Stimulated activated CD8-positive, alpha-beta memory T cell treated with anti-CD3 and anti-CD28 coated beads, Interleukin-12 subunit alpha, Interleukin-12 subunit beta, amount 100 ng/mL, for 1 hour (primary cell): ENCODE data around the gene VEZF1.

Experiments used
- DNase-seq: peaks from one replicate; pipeline ENCODE4 v3.0.0-alpha.2; 2020; ENCODE audit warnings: low read depth

VEZF1 gene

DNA sequence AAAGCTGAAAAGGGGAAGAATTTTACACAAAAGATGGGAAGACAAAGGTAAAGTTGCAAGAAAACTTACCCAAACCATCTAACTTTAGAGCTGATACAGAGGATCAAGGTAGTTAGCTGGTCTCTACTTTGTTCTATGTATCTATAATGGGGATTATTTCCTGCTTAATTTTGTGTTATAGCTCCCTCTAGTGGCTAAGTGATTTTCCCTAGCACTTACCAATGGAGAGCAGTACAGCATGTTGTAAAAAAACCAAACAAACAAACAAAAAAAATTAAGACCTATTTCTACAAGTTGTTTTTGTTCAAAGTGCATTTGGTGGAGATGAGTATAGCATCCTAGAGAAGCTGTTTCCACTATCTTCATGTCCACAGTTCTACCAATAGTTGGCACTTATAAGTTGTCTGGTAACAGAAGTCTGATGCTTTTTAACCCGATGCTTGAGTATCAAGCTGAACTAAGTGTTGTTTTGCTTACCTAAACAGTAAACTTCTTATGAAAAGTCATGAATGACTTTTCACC lies 11.5 kb upstream of the VEZF1 start:
- no peak for DNase-seq

DNA sequence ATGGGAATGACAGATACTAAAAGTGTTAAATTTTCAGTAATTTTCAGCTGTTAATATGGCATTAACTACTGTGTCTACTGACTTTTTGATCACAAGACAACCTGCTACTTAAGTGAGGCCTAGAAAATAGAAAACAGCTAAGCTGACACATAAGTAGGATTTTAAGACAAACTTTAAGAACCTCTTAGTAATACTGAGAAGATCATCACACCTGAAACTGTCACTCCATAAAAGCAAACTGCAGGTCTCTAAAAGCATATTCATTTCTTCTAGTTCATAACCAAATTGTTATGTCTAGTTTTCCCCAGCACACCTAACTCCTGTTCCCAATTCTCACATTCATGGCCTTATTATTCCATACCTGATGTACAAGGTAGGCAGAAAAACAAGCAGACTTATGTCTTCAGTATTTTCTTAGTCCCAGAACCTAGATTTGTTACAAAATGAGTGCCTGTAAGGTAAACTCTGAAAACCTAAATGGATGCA lies 11.0 kb upstream of the VEZF1 start:
- no peak for DNase-seq

DNA sequence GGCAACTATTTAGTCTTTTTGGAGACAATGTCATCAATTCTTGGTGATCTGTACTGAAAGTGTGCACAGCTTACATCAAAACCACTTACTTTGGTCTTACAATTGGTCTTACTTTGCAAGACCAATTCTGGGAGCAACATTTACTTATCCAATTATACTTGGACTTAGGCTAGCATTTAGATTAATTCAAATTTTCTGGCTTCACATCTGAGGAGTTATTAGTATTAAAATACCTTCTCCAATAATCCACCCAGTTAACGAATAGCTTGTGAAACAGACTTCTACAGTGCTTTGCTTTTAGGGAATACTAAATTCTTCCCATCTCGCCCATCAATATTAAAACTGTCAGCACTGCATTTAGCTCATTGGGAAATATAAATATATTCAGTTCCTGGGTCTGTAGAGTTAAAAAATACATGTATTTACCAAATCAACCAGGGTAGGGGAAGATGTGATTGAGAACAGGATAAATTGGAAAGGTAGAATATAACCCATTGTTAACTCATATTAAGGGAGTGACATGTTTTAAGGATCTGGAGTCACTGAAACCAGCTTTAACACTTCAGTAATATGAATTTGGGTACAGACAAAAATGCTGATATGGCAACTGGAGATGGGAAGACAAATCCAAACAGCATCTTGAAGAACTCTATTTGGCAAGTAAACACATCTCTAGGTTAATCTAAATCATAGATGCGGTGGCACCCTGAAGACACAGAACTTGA lies 9.2 kb upstream of the VEZF1 start:
- no peak for DNase-seq

DNA sequence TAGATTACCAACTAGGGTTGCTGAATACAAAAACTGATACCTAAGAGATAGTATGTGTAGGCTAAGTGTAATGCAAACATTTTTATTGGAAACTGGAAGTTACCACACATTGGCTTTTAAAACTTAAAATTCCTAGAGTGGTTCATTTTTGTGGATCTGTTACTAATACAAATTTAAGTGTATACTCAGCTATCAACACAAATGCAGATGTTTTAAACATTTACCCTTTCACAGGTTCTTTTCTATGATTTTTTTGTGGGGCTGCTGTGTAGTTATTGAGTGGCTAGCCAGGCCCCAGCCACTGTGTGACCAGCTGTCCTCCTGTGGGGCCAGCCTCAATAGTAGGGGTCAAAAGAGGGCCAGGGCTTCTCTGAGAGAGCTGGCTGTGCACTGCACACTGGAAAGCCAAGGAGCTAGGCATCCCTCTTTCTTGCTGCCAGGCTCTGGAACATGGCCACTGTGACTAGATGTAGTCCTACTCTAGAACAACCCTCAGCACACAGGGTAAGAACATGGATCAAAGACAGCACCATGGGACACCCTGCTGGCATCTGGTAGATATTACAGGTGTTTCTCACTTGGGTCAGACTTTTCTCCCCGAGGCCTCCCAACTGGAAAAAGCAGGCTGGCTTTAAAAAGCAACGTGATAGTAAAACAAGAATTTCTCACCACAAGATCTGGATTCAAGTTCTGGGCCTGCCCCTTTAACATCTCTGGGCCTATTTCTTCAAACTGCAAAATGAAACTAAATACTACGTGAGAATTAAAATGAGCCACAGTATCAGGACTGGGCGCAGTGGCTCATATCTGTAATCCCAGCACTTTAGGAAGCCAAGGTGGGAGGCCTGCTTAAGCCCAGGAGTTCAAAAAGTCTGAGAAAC lies 7.3 kb upstream of the VEZF1 start:
- DNase-seq: peak; percentile 32

DNA sequence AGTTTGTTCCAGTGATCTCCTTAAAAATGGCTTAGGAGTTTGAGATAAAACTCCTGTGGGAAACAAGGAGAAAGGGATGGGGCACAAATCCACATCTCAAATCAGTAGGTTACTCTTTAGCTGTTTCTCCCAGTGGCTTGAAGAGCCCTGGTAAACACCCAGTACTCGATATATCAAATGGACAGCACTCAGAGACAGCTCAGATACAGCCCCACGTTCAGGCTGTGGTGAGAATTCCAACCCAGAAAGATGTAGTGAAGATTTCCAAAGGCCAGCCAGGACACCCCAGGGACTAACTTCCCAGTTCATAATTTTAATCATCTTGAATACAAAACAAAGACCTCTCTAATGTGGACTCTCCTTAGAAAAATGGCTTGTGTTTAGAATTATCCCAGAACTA lies 6.4 kb upstream of the VEZF1 start:
- no peak for DNase-seq

DNA sequence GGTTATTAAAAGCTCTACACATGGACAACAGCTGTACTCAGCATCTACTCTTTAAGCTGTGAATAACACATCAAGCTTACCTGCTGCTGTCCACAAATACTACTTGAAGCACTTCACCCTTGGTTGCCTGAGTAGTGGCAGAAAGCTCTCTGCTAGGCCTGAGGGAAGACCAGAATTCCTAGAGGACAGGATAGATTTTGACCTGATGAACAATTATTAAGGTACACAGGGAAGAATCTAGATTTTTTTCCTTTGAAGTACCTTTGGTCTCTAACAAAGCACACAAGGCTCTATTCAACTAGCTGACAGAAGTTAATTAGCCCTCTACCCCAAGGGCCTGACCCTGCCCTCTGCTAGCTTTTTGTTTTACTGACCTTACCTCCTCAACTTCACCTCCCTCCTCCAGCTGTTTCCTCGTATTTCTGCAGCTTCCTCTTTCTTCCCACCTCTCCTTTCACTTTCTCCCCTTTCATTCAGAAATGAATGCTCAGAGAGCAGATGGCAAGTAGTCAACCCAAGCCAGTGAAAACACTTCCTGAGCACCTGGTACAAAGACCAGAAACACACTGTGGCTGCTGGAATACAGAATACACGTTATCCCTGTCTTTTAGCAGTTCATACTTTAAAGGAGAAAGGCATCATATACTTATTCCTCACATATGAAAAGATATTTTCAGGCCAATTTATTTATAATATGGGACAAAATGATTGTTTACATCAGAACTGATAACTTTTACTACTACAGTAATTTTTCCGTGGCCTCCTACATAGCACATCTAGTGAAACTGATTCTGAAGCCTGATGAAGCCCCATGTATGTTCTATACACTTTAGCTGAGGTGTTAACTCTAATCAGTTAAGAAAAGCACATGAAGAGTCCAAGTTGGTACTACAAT lies 5.7 kb upstream of the VEZF1 start:
- DNase-seq: no peak

DNA sequence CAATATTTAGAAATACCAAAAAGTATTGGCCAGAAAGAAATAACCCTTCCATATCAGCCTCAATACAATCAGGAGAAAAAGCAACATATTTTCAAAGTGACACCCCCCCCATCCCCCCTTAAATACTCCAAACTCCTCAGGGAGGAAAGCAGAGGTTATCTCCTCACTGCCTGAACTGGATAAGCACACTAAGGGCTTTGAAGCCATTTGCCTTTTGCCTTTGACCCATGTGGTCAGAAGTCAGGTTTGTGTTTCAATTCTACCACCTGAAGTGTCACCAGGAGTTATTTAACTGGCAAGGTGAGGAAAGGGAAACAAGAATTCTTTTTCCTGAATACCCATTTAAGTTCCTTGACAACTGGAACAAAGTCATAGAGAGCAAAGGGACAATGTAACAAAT lies 3.5 kb upstream of the VEZF1 start:
- DNase-seq: no peak

DNA sequence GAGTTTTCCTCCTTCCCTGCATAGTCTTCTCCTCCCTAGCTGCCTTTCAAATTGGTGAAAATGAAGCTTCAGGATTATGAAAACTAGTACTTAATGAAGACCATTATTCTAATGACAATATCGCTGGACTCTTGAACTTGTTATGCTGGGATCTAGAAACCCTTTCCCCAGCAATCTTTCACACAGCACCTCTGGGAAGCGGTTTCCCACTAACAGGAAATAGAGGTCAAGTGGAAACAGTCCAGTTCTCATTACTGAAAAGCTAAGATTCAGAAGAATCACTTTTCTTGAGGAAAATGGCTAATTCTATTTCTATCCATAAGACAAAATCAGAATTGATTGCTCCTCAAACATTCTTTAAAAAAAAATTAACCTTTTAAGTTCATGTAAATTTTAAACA lies 2.0 kb upstream of the VEZF1 start:
- no peak for DNase-seq

DNA sequence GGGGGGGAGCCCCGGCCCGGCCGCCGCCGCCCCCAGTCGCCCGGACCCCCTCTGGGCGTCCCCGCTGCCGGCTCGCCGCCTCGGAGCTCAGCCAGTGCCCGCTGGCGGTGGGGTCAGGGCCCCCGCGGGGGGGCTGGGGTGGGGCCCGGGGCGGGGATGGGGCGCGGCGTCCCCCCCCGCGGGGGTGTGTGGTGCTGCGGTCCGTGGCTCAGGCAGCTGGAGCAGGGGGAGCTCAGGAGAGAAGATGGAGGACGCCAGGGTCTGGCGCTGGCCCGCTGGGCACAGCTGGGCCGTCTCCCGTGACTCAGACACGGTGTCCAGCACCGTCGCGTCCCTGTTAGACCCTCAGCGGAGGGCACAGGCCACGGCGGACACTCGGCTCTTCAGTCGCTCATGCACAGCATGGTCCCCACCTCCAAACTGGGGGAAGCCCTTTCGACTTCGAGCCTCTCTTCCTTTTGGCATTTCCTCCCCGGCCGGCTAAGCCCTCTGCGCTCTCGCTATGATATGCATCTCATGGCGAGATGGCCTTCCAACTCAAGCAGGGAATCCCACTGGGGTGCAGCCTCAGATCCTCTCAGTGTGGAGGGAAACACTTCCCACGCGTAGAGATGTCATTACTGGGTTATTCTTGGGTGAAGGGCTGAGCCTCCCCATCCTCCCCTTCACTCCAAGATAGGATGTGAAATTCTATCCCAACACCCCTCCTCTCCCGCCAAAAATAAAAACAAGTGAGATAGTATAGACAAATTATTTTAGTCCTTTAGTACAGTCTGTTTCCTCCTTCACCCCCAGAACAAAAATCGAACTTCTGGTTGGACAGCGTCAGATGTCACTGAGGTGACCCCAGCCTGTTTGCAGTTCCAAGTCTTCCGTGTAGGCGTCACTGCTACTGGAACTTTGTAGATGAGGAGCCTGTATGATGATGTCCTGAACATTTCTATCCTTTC lies 522 bp upstream of the VEZF1 start:
- DNase-seq: peak; percentile 40

DNA sequence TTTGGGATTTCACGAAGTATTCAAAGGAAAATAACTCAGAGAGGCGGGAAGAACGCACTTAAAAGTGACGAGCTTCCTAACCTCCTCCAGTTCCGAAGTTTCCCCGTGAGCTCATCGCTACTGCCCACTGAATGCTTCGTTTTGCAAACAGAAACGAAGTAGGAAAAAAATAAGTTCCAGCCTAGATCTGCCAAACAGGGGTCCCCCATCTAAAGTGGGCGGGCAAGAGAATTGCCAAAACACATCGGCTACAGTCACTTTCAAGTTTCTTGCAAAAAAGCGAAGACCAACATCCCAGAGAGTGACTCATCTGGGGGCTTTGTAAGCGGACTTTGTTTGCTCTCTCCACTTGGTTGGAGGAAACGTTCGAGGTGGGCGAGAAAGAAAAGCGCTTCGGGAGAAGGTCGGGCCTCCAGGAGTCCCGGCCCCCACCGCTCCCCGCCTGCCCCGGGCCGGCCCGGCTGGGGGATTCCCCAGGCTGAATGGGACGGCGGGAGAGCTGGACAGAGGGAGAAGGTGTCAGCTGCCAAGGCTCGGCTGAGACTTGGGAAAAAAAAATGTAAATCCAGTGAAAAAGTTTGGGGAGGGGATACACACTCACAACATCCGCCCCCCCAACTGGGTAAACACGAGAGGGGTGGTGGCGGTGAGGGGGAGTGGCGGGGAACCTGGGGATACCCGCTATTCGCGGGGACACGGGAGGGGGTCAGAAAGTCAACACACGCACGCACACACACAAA lies 1.0 kb downstream of the VEZF1 start:
- DNase-seq: no peak

DNA sequence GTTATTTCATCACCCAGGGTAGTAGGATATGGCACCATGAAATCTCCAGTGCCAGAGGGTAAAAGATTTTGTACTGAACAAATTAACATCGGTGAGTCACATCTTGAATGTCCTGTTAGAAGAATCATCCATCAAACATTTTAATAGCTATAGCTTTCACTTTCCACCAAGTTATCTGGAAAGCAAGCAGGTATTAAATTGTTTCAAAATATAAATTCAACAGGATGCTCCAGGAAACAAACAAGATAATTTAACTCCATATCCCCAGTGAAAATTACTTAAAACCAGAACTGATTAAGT lies 2.4 kb downstream of the VEZF1 start:
- DNase-seq: no peak

DNA sequence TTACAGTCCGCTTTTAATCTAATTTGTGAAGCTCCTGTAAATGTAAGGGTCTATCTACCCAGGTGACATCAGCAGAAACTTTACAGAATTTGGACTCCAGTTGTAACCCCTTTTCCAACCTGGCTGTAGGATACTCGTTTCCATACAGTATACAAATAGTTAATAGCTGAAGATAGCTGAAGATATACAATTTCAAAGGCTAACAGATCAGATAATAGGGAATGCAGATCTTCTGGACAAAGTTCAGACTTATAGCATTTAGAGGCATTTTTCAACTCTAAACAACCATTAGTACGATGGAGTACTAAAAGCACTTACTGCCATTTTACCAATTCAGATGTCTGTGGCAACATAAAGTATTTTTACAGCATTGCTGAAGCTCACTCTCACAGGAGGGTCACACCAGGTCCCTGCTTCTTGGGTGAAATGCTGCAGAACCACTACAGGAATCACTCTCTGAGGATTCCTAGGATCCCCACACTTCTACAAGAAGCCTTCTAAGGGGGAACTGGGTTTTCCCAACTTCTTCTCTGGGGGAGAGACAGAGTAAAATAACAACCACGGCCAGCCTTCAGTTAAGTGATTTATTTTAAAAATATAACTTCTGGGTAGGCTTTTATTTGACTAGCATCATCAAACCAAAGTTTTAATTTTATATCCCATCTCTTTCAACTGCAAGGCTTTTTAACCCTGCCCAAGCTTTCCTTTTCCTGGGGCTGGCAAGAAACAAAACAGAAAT lies 2.9 kb downstream of the VEZF1 start:
- no peak for DNase-seq

DNA sequence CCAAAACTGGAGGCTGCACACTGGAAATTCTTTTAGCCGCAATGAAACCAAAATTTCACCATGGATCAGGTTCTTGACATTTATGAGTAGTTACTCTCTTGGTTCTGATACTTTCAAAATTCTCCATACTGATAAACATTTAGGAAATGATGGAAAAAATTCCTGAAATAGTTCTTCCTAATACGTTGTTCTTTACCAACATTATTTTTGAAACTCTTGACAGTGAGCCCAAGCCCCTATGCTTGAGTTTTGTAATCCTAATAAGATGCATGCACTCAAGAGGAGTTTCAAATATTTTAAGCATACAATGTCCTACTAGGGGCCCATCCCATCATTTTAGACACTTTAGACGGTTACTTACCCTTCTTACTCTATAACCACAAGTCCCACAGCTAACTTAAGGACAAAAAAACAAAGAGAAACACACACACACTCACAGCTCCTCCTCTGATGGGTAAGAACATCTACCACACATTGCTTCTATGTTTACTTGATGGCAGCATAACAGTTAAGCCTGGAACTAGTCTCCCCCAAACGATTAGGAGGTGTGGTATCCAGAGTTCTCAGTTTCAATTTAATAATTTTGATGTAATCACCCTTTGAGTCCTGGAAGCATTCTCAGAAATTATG lies 3.7 kb downstream of the VEZF1 start:
- DNase-seq: no peak

DNA sequence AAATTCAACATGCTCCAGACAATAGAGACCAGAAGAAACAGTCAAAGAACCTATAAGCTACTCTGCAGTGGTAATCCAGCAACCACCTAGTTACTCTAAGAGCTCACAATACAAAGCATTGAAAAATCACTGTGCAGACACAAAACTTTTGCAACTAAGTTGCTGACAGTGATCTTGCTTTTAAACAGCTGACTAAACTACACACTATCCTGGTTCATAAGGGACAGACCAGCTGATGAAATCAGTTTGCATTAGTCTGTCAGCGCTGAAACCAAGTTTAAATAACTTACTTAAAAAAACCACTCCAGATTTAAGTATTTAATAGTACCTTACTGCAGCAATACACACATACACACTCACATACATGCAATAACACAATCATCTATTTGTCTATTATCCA lies 4.6 kb downstream of the VEZF1 start:
- no peak for DNase-seq

DNA sequence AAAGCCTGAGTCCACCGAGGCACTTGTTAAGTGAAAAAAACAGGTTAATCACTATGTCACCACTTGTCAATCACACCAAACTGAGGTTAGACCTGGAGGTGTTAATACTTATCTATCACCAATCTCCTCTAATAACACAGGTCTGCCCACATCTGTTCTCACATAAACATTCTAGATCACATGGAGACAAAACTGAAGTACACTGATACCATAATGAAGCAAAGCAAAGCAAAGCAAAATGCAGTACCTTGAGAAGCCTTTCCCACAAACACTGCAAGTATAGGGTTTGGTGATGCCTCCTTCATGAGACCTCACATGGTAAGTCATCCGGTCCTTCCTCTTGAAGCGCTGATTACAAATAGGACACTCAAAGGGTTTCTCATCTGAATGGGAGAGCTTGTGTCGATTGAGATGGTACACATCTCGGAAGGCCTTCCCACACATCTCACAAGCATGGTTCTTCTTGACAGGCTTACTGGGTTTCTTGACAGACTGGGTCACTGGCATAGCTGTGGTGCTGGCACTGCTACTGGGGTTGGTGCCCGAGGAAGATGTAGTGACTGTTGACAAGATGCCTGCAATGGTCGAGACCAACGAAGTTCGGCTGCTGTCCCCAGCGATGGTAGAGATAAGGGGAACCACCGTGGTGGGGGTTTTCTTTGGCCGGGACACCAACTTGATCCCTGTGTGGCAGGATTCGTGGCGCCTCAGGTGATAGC lies 5.4 kb downstream of the VEZF1 start:
- no peak for DNase-seq

DNA sequence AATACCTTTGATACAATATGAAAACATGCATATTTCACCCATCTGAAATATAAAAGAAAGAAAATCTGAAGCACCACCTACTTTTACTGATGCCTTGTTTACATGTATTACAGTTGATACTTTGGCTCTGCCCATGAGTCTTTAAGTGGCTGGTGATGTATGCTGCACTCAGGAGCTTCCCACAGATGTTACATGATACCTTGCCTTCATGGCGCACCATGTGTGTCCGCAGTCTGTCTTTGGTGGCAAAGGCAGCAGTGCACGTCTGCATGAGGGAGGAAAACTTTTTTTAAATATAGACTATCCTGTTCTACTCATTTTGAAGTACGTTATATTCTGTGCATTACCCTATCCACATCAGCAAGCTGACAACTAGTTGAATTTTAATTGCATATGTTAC lies 7.5 kb downstream of the VEZF1 start:
- no peak for DNase-seq

DNA sequence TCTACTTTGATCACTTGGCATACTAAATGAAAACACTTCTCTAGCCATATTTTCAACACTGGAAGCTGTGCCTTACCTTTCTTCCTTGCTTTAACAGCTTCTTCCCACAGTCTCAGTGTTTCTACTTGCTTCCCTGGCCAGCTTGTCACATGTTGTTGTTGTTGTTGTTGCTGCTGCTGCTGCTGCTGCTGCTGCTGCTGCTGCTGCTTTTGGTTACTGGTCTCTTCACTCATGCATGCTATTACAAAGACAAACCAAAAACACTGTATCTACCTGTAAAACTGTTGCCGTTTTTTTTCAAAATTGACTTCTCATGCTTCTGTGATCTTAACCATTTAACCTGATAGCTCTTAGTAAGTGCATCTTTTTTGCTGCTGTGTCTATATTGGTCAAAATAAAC lies 9.0 kb downstream of the VEZF1 start:
- DNase-seq: no peak

DNA sequence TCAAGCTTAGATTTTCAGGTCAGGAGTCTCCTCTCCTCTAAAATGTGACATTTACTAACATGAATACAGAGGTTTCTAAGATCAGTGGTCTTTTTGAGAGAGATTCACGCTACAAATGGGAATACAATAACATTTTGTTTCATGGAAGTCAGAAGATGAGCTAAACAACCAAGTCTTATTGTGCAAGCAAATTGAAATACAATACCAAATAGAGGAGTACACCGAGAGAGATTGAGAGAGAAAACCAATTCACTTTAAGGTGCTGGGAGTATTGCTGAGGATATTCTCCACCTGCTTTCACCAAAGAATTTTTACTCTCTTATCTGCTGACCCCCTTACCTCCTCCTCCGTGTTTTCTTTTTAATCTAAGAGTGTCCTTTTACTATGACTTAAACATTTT lies 11.5 kb downstream of the VEZF1 start:
- no peak for DNase-seq

DNA sequence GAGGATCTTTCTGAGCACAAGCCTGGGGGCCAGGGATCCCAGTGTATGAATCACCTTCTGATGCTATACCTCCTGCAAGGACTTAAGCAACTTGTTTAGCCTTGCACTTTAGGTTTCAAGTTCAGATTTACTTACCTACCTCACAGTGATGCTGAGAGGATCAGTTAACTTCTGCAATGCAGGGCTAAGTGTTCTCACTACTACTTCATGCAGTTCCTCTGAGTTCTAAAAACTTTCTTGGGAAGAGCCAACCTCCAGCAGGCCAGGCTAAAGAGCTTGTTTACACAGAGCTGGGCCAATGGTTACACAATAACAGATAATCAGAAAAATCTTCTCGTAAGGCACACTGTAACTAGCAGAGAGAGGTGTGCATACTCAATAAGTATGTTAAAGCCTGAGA lies 13.0 kb downstream of the VEZF1 start:
- DNase-seq: no peak
